Large intestine (tissue), 3 donors: Measurements from ENCODE around the gene MYH16. TPM values are rescaled to one million over a fixed set of nuclear protein-coding genes. Genes with fewer than 3 reads are reported as not detected.

Experiments used
- DNase-seq, 2 donors: peaks; one replicate each; pipeline versions ENCODE4 v3.0.0 to v3.0.0-alpha.2; 2013
- H3K27ac ChIP-seq: one replicate; pipeline ENCODE4 v1.5.1; 2013; ENCODE audit warnings: low read length
- H3K27me3 ChIP-seq: 2 replicates; pipeline ENCODE4 v1.6.1; 2013; ENCODE audit warnings: low read length; ENCODE audit not compliant: control insufficient read depth, insufficient read depth
- H3K36me3 ChIP-seq: 2 replicates; pipeline ENCODE4 v1.6.1; 2013; ENCODE audit warnings: low read length; ENCODE audit not compliant: control insufficient read depth, insufficient read depth
- H3K4me1 ChIP-seq: one replicate; pipeline ENCODE4 v1.6.1; 2013; ENCODE audit warnings: low read length; ENCODE audit not compliant: control insufficient read depth, insufficient read depth
- H3K4me3 ChIP-seq: one replicate; pipeline ENCODE4 v1.5.1; 2013; ENCODE audit warnings: low read length
- H3K9me3 ChIP-seq: one replicate; pipeline ENCODE4 v1.6.1; 2013; ENCODE audit warnings: mild to moderate bottlenecking, low read depth, low read length, moderate library complexity; ENCODE audit not compliant: control insufficient read depth
- WGBS: methylation state at CpG from one replicate; pipeline ENCODE4 v1.1.5; 2013; ENCODE audit warnings: low lambda C conversion rate; ENCODE audit not compliant: insufficient coverage; 5-methylcytosine and 5-hydroxymethylcytosine counted together
- polyA plus RNA-seq: library from polyadenylated mRNA; unstranded; fragments of 120-200 nt; gene quantifications from one replicate; pipeline ENCODE4 v1.2.1, GENCODE V29; 2013

Gene MYH16
- polyA plus RNA-seq, 1 donor, result 0.01 TPM

- H3K36me3 ChIP-seq, result no peaks in the 10 kb centered on the region
- H3K27me3 ChIP-seq, result no peaks in the 10 kb centered on the region
- no CpG with 5 or more reads among the region's 19 CpGs for WGBS
- no peak overlapping the region for H3K27ac ChIP-seq
- no peaks in the 10 kb centered on the region for H3K9me3 ChIP-seq
- DNase-seq, result no peak
- no peak overlapping the region for H3K4me3 ChIP-seq
- no peaks in the 10 kb centered on the region for H3K4me1 ChIP-seq
Observed at GRCh38 chr7:99301496-99301895, 28.9 kb downstream of the MYH16 start.

- H3K27ac ChIP-seq, result no peak overlapping the region
Observed at GRCh38 chr7:99305473-99306260, 33.0 kb downstream of the MYH16 start.

GRCh38 chr7:99308461-99309074, 35.9 kb downstream of the MYH16 start:
- Histone ChIP-seq H3K9me3 (peaks cover 5% of the 10 kb centered on the region), H3K36me3 (no peaks in the 10 kb centered on the region), H3K27me3 (no peaks in the 10 kb centered on the region), H3K4me3 (no peak overlapping the region), H3K27ac (no peak overlapping the region), H3K4me1 (no peaks in the 10 kb centered on the region)
- no CpG with 5 or more reads among the region's 7 CpGs for WGBS
- DNase-seq, result no peak

More at GRCh38 chr7:99305473-99306260, 33.0 kb downstream of the MYH16 start:
- no CpG with 5 or more reads among the region's 16 CpGs for WGBS
- peaks cover 5% of the 10 kb centered on the region for H3K9me3 ChIP-seq
- H3K4me3 ChIP-seq, result no peak overlapping the region
- H3K4me1 ChIP-seq, result no peaks in the 10 kb centered on the region
- DNase-seq, result no peak
- no peaks in the 10 kb centered on the region for H3K27me3 ChIP-seq
- no peaks in the 10 kb centered on the region for H3K36me3 ChIP-seq

- Histone ChIP-seq H3K9me3 (peaks cover 5% of the 10 kb centered on the region), H3K27ac (no peak overlapping the region), H3K4me3 (no peak overlapping the region), H3K36me3 (no peaks in the 10 kb centered on the region), H3K27me3 (no peaks in the 10 kb centered on the region), H3K4me1 (no peaks in the 10 kb centered on the region)
- WGBS, result 49% methylated on average over 2 of the region's 7 CpGs
- DNase-seq, result no peak
Observed at GRCh38 chr7:99309111-99309510, 36.5 kb downstream of the MYH16 start.

GRCh38 chr7:99310004-99310403, 37.4 kb downstream of the MYH16 start:
- DNase-seq, result no peak
- no peak overlapping the region for H3K4me3 ChIP-seq
- WGBS, result 100% methylated on average over 2 of the region's 4 CpGs
- peaks cover 5% of the 10 kb centered on the region for H3K9me3 ChIP-seq
- no peaks in the 10 kb centered on the region for H3K4me1 ChIP-seq
- no peak overlapping the region for H3K27ac ChIP-seq
- no peaks in the 10 kb centered on the region for H3K27me3 ChIP-seq
- H3K36me3 ChIP-seq, result no peaks in the 10 kb centered on the region

- H3K4me1 ChIP-seq, result no peaks in the 10 kb centered on the region
- no peak for DNase-seq
- no peak overlapping the region for H3K27ac ChIP-seq
- H3K36me3 ChIP-seq, result no peaks in the 10 kb centered on the region
- H3K27me3 ChIP-seq, result no peaks in the 10 kb centered on the region
- no peak overlapping the region for H3K4me3 ChIP-seq
- H3K9me3 ChIP-seq, result peaks cover 5% of the 10 kb centered on the region
- no CpG with 5 or more reads among the region's 9 CpGs for WGBS
Observed at GRCh38 chr7:99311702-99312101, 39.1 kb downstream of the MYH16 start.

GRCh38 chr7:99312316-99313203, 39.9 kb downstream of the MYH16 start:
- H3K36me3 ChIP-seq, result no peaks in the 10 kb centered on the region
- no peaks in the 10 kb centered on the region for H3K27me3 ChIP-seq
- no peak overlapping the region for H3K27ac ChIP-seq
- no peaks in the 10 kb centered on the region for H3K4me1 ChIP-seq
- peak; percentile 37 to 55 for DNase-seq
- peaks cover 5% of the 10 kb centered on the region for H3K9me3 ChIP-seq
- WGBS, result 100% methylated on average over 1 of the region's 16 CpGs
- no peak overlapping the region for H3K4me3 ChIP-seq

GRCh38 chr7:99313204-99313573, 40.5 kb downstream of the MYH16 start:
- no peak overlapping the region for H3K27ac ChIP-seq
- WGBS, result no CpG with 5 or more reads among the region's 1 CpG
- peaks cover 5% of the 10 kb centered on the region for H3K9me3 ChIP-seq
- no peaks in the 10 kb centered on the region for H3K36me3 ChIP-seq
- no peak overlapping the region for H3K4me3 ChIP-seq
- H3K27me3 ChIP-seq, result no peaks in the 10 kb centered on the region
- no peak for DNase-seq
- no peaks in the 10 kb centered on the region for H3K4me1 ChIP-seq

GRCh38 chr7:99314504-99314903, 41.9 kb downstream of the MYH16 start:
- Histone ChIP-seq H3K9me3 (peaks cover 5% of the 10 kb centered on the region), H3K4me1 (no peaks in the 10 kb centered on the region), H3K36me3 (no peaks in the 10 kb centered on the region), H3K27ac (no peak overlapping the region), H3K4me3 (no peak overlapping the region), H3K27me3 (no peaks in the 10 kb centered on the region)
- peak in 1 of 2 donors; percentile 58 for DNase-seq
- no CpG with 5 or more reads among the region's 7 CpGs for WGBS

- H3K27ac ChIP-seq, result no peak overlapping the region
- H3K27me3 ChIP-seq, result no peaks in the 10 kb centered on the region
- H3K4me1 ChIP-seq, result peaks cover 5% of the 10 kb centered on the region
- no peaks in the 10 kb centered on the region for H3K36me3 ChIP-seq
- no peaks in the 10 kb centered on the region for H3K9me3 ChIP-seq
- WGBS, result no CpG with 5 or more reads among the region's 4 CpGs
- H3K4me3 ChIP-seq, result no peak overlapping the region
- DNase-seq, result no peak
Observed at GRCh38 chr7:99320371-99320770, 47.7 kb downstream of the MYH16 start.
